Gastrocnemius medialis (tissue), 4 donors: Measurements from ENCODE around the gene KCNIP4.

ENCODE experiments used
- POLR2A ChIP-seq, 2 donors: fragments of 450-650 bp; IDR thresholded peaks; one replicate each; pipeline ENCODE4 v1.6.1; 2017; ENCODE audit warnings: antibody characterized with exemption in 2 of 2, mild to moderate bottlenecking in 2 of 2, moderate library complexity in 2 of 2
- TF ChIP-seq, protein P1 (sequence below), 5 experiments: fragments of 450-650 bp in 3 of 5; fragments of 200-600 bp in 2 of 5; sonication (generic) in 2 of 5; IDR thresholded peaks in 4 of 5; conservative IDR thresholded peaks in 1 of 5; 1 replicate in 4 of 5; 2 replicates in 1 of 5; pipeline ENCODE4 v1.5.1; 2016 to 2019; ENCODE audit warnings: antibody characterized with exemption in 5 of 5, mild to moderate bottlenecking in 3 of 5, moderate library complexity in 3 of 5

DNA sequence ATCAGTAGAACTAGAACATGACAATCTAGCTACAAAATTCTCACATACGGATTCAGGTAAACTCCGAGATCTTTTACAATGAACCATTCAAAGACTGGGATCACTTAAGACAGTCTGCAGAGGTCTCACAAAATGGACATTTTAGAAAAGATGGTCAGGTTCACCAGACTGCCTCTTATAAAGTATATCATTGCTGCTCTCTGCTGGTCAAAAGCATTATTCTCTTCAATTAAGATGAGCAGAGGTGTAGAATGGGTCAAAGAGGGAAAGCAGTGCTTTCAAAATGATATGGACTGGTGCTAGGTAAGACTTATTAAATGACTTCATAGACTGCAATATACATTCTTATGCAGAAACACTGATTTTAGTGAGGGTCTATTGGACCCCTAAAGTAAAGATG lies 813.6 kb downstream of the KCNIP4 start:
- TF ChIP-seq, protein P1, sequence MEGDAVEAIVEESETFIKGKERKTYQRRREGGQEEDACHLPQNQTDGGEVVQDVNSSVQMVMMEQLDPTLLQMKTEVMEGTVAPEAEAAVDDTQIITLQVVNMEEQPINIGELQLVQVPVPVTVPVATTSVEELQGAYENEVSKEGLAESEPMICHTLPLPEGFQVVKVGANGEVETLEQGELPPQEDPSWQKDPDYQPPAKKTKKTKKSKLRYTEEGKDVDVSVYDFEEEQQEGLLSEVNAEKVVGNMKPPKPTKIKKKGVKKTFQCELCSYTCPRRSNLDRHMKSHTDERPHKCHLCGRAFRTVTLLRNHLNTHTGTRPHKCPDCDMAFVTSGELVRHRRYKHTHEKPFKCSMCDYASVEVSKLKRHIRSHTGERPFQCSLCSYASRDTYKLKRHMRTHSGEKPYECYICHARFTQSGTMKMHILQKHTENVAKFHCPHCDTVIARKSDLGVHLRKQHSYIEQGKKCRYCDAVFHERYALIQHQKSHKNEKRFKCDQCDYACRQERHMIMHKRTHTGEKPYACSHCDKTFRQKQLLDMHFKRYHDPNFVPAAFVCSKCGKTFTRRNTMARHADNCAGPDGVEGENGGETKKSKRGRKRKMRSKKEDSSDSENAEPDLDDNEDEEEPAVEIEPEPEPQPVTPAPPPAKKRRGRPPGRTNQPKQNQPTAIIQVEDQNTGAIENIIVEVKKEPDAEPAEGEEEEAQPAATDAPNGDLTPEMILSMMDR (IDR thresholded peaks at IDR 0.05 in 4 of 5, conservative IDR thresholded peaks at IDR 0.05 in 1 of 5) = no peak
- TF ChIP-seq POLR2A (IDR thresholded peaks at IDR 0.05) = no peak
